Measurements from ENCODE around the gene CD160. TPM values are rescaled to one million over a fixed set of nuclear protein-coding genes. Genes with fewer than 3 reads are reported as not detected.
A peak's percentile ranks its signal among the peaks of the same experiment; 100 is the strongest.

CD160 gene
- total RNA-seq, 2 donors from 2014 or later = not detected

GRCh38 chr1:145778146-145778540 is 58.8 kb downstream of the CD160 start:
- WGBS, 2 experiments (ENCODE audit: insufficient coverage in 1 of 2, insufficient read length in 1 of 2) = no CpG with 5 or more reads among the region's 1 CpG
- no peak overlapping the region for H3K27ac ChIP-seq (ENCODE audit: low read depth, low read length)
- Mint-ChIP-seq H3K36me3 (ENCODE audit: low read depth) (peaks cover 28% of the 10 kb centered on the region), H3K4me1 (peaks cover 27% of the 10 kb centered on the region), H3K9me3 (no peaks in the 10 kb centered on the region), H3K4me3 (no peak overlapping the region), H3K27ac (no peak overlapping the region), H3K27me3 (ENCODE audit: insufficient read depth) (no peaks in the 10 kb centered on the region)
- no peak for TF ChIP-seq CTCF (conservative IDR thresholded peaks at IDR 0.05)
- H3K9me3 ChIP-seq (ENCODE audit: control insufficient read depth, low read length) = peaks cover 4% of the 10 kb centered on the region
- H3K4me3 ChIP-seq (ENCODE audit: low read length) = no peak overlapping the region
- H3K4me1 ChIP-seq (ENCODE audit: control insufficient read depth, insufficient read depth, low read length) = no peaks in the 10 kb centered on the region
- peaks cover 25% of the 10 kb centered on the region for H3K36me3 ChIP-seq (ENCODE audit: control insufficient read depth, insufficient read depth, low read length)
- no peak for DNase-seq
- no peak overlapping the region for H3K9ac ChIP-seq (ENCODE audit: extremely low read depth, low read length, poor library complexity, severe bottlenecking)
- no peaks in the 10 kb centered on the region for H3K27me3 ChIP-seq (ENCODE audit: control insufficient read depth, insufficient read depth, low read length, poor library complexity, severe bottlenecking)

GRCh38 chr1:145782272-145783099 is 63.2 kb downstream of the CD160 start:
- Mint-ChIP-seq H3K27ac (peak overlapping the region; percentile 63), H3K27me3 (ENCODE audit: insufficient read depth) (no peaks in the 10 kb centered on the region), H3K4me1 (peaks cover 47% of the 10 kb centered on the region), H3K36me3 (ENCODE audit: low read depth) (peaks cover 22% of the 10 kb centered on the region), H3K9me3 (no peaks in the 10 kb centered on the region), H3K4me3 (no peak overlapping the region)
- H3K36me3 ChIP-seq (ENCODE audit: control insufficient read depth, insufficient read depth, low read length) = peaks cover 22% of the 10 kb centered on the region
- WGBS, 2 experiments (ENCODE audit: insufficient coverage in 1 of 2, insufficient read length in 1 of 2) = 92% methylated on average over 5 to 10 of the region's 10 CpGs
- peaks cover 19% of the 10 kb centered on the region for H3K4me1 ChIP-seq (ENCODE audit: control insufficient read depth, insufficient read depth, low read length)
- no peaks in the 10 kb centered on the region for H3K27me3 ChIP-seq (ENCODE audit: control insufficient read depth, insufficient read depth, low read length, poor library complexity, severe bottlenecking)
- no peaks in the 10 kb centered on the region for H3K9me3 ChIP-seq (ENCODE audit: control insufficient read depth, low read length)
- no peak overlapping the region for H3K9ac ChIP-seq (ENCODE audit: extremely low read depth, low read length, poor library complexity, severe bottlenecking)
- no peak overlapping the region for H3K27ac ChIP-seq (ENCODE audit: low read depth, low read length)
- DNase-seq = no peak
- no peak for TF ChIP-seq CTCF (conservative IDR thresholded peaks at IDR 0.05)
- no peak overlapping the region for H3K4me3 ChIP-seq (ENCODE audit: low read length)

GRCh38 chr1:145784409-145784808 is 65.1 kb downstream of the CD160 start:
- no peak for TF ChIP-seq CTCF (conservative IDR thresholded peaks at IDR 0.05)
- Histone ChIP-seq H3K9ac (ENCODE audit: extremely low read depth, low read length, poor library complexity, severe bottlenecking) (no peak overlapping the region), H3K27me3 (ENCODE audit: control insufficient read depth, insufficient read depth, low read length, poor library complexity, severe bottlenecking) (no peaks in the 10 kb centered on the region), H3K4me1 (ENCODE audit: control insufficient read depth, insufficient read depth, low read length) (peaks cover 19% of the 10 kb centered on the region), H3K27ac (ENCODE audit: low read depth, low read length) (no peak overlapping the region), H3K36me3 (ENCODE audit: control insufficient read depth, insufficient read depth, low read length) (peaks cover 28% of the 10 kb centered on the region), H3K4me3 (ENCODE audit: low read length) (no peak overlapping the region), H3K9me3 (ENCODE audit: control insufficient read depth, low read length) (no peaks in the 10 kb centered on the region)
- Mint-ChIP-seq H3K4me1 (peaks cover 47% of the 10 kb centered on the region), H3K27ac (no peak overlapping the region), H3K4me3 (no peak overlapping the region), H3K36me3 (ENCODE audit: low read depth) (peaks cover 29% of the 10 kb centered on the region), H3K27me3 (ENCODE audit: insufficient read depth) (no peaks in the 10 kb centered on the region), H3K9me3 (no peaks in the 10 kb centered on the region)
- 83 to 96% methylated on average over 1 to 3 of the region's 3 CpGs for WGBS, 2 experiments (ENCODE audit: insufficient coverage in 1 of 2, insufficient read length in 1 of 2)
- DNase-seq = no peak
